ENCODE measurements around the gene GTSE1.
A peak's percentile ranks its signal among the peaks of the same experiment; 100 is the strongest.

GTSE1 gene

DNA sequence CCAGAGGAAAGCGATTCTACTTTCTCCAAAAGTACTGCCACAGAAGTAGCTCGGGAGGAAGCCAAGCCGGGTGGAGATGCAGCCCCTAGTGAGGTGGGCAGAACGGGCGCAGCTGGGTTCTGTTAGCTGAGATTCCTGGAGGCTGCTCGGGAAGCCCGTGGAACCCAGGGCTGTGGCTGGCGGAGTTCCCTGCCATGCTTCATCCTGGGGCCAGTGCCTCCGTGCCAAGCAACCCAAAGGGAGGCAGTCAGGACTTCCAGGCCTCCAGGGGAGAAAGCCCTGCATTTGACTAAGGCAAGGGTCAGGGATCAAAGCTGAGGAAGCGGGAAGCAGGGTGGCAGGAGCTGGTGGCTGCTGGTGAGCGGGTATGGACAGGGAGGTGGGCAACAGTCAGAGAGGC, 32.1 kb downstream of the GTSE1 start:
- TF ChIP-seq, protein P1, sequence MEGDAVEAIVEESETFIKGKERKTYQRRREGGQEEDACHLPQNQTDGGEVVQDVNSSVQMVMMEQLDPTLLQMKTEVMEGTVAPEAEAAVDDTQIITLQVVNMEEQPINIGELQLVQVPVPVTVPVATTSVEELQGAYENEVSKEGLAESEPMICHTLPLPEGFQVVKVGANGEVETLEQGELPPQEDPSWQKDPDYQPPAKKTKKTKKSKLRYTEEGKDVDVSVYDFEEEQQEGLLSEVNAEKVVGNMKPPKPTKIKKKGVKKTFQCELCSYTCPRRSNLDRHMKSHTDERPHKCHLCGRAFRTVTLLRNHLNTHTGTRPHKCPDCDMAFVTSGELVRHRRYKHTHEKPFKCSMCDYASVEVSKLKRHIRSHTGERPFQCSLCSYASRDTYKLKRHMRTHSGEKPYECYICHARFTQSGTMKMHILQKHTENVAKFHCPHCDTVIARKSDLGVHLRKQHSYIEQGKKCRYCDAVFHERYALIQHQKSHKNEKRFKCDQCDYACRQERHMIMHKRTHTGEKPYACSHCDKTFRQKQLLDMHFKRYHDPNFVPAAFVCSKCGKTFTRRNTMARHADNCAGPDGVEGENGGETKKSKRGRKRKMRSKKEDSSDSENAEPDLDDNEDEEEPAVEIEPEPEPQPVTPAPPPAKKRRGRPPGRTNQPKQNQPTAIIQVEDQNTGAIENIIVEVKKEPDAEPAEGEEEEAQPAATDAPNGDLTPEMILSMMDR (IDR thresholded peaks at IDR 0.05; ENCODE audit: insufficient read depth, low read depth, low read length, missing control alignments), result no peak
- no peak overlapping the region for H3K4me3 ChIP-seq (ENCODE audit: low read depth, low read length)
- DNase-seq (ENCODE audit: low read depth), result no peak

- TF ChIP-seq, protein P1 (IDR thresholded peaks at IDR 0.05; ENCODE audit: insufficient read depth, low read depth, low read length, missing control alignments), result no peak
- no peak overlapping the region for H3K4me3 ChIP-seq (ENCODE audit: low read depth, low read length)
- DNase-seq (ENCODE audit: low read depth), result no peak
These were observed 32.9 kb downstream of the GTSE1 start for GRCh38 chr22:46329616-46330015.

- no peak overlapping the region for H3K4me3 ChIP-seq (ENCODE audit: low read depth, low read length)
- DNase-seq (ENCODE audit: low read depth), result no peak
- TF ChIP-seq, protein P1 (IDR thresholded peaks at IDR 0.05; ENCODE audit: insufficient read depth, low read depth, low read length, missing control alignments), result no peak
These were observed 33.8 kb downstream of the GTSE1 start for GRCh38 chr22:46330426-46330825.

GRCh38 chr22:46331496-46331895, 34.8 kb downstream of the GTSE1 start:
- no peak overlapping the region for H3K4me3 ChIP-seq (ENCODE audit: low read depth, low read length)
- TF ChIP-seq, protein P1 (IDR thresholded peaks at IDR 0.05; ENCODE audit: insufficient read depth, low read depth, low read length, missing control alignments), result no peak
- DNase-seq (ENCODE audit: low read depth), result no peak

DNA sequence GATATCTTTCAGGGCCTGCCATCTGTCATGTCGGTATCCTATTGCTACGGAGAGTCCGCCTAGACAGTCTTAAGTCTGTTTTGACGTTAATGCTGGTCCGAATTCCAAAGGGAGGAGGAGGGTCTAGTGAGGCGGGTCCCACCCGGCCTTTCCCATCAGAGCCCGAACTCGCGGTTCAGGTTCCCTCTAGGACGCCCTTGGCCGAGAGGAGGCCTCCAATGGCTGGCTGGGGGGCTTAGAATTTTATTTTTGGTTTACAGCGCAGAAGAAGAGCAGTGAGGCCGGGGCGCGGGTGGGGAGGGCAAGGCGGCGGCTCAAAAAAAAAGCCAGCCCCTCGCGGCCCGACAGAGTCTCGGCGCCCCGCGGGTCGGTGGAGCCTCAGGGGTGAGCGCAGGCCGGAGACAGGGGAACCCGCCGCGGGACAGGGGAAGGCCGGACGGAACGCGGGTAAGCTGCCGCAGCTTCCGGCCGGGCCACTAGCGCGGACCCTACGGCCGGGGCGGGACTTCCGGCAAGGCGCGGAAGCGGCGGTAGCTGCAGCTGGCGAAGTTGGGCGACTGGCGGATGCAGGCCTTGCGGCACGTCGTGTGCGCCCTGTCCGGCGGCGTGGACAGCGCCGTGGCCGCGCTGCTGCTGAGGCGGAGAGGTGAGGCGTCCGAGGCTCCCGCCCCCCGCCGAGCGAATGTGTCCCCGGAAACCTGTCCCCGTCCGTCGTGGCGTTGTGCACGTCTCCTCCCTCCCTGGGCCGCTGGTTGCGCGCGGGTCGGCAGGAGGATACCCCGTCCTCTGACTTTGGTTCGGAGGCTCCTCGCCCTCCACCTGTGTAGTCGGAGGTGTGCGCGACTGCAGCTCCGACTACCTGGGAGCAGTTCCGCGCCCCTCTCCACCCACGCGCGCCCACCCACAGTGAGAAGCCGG, 38.8 kb downstream of the GTSE1 start, which contains the start of gene TRMU:
TSS of gene TRMU (plus strand) at position 514 of the 918 bp plus-strand sequence. CDS start at position 565, 51 bp downstream.
- peak; percentile 95 for DNase-seq (ENCODE audit: low read depth)
- TF ChIP-seq, protein P1 (IDR thresholded peaks at IDR 0.05; ENCODE audit: insufficient read depth, low read depth, low read length, missing control alignments), result no peak
- peak within 1 kb of the TSS; percentile 72 for H3K4me3 ChIP-seq (ENCODE audit: low read depth, low read length)

DNA sequence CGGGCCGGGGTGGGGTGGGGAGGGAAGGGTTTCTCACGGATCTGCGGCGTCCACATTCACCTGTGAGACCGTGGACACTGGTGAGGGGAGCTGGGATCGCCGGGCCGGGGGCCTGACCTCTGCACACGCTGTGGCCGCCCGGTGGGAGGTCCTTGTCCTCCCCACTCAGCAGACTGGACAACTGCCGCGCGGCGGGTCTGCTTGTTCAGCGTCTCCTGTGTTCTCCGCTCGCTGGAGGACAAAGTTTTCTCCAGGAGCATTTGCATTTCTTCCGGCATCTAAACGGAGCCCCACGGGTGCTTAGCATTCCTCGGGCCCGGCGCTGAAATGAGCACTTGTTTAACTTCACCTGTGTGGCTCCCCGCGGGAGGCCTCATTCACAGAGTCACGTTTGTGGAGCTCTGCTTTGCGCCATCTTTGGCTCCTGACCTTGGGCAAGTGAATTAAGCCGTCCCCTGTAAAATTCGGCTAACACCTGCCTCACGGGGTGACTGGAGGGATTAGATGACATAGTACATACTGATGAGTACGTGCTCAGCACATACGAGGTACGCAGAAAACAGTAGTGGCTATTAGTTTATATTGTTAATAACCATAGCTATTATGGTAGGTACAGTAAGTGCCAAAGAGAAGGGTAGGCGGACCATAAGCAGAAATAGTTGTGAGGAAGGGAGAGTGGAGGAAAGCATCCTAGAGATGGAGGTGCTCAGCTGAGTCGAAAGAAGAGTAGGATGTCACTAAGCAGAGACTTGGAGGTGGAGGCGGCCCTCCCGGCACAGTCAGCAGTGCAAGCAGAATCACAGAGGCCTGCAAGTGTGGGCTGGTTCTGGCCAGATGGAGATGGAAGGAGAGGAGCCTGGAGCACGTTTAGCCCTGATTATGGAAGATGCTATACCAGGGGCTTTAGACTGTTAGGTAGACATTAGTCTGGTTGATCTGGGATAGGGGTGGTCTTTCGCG, 39.7 kb downstream of the GTSE1 start:
- TF ChIP-seq, protein P1 (IDR thresholded peaks at IDR 0.05; ENCODE audit: insufficient read depth, low read depth, low read length, missing control alignments), result no peak
- peak; percentile 23 for DNase-seq (ENCODE audit: low read depth)
- H3K4me3 ChIP-seq (ENCODE audit: low read depth, low read length), result peak overlapping the region; percentile 72
